ENCODE results near the gene KCNMB3.
"Not testable (repeated sequence)": the region's sequence is repeated elsewhere in the genome, so short reads cannot be mapped to it uniquely, and the experiment has no call there.

The KCNMB3 gene

GRCh38 chr3:179263134-179263533 lies 12.2 kb upstream of the KCNMB3 start:
- no peak for DNase-seq

- DNase-seq: no peak
These were observed 10.2 kb upstream of the KCNMB3 start for GRCh38 chr3:179260949-179261765.

GRCh38 chr3:179259959-179260756 lies 9.2 kb upstream of the KCNMB3 start:
- DNase-seq: not testable (repeated sequence)

- no peak for DNase-seq
These were observed 7.9 kb upstream of the KCNMB3 start for GRCh38 chr3:179258820-179259219.

GRCh38 chr3:179257742-179258141 lies 6.8 kb upstream of the KCNMB3 start:
- not testable (repeated sequence) for DNase-seq

- DNase-seq: no peak
These were observed 5.9 kb upstream of the KCNMB3 start for GRCh38 chr3:179256813-179257212.

- DNase-seq: no peak
These were observed 3.5 kb downstream of the KCNMB3 start for GRCh38 chr3:179247289-179248015.

GRCh38 chr3:179244878-179245277 lies 6.0 kb downstream of the KCNMB3 start:
- DNase-seq: no peak

- DNase-seq: not testable (repeated sequence)
These were observed 8.1 kb downstream of the KCNMB3 start for GRCh38 chr3:179242859-179243258.

GRCh38 chr3:179240299-179240698 lies 10.6 kb downstream of the KCNMB3 start:
- DNase-seq: not testable (repeated sequence)

GRCh38 chr3:179236669-179237301 lies 14.1 kb downstream of the KCNMB3 start:
- no peak for DNase-seq

GRCh38 chr3:179234199-179234598 lies 16.7 kb downstream of the KCNMB3 start:
- DNase-seq: no peak

- no peak for DNase-seq
These were observed 17.9 kb downstream of the KCNMB3 start for GRCh38 chr3:179233043-179233442.

GRCh38 chr3:179229177-179229576 lies 21.7 kb downstream of the KCNMB3 start:
- no peak for DNase-seq

- no peak for DNase-seq
These were observed 23.6 kb downstream of the KCNMB3 start for GRCh38 chr3:179227349-179227748.

- DNase-seq: no peak
These were observed 26.3 kb downstream of the KCNMB3 start for GRCh38 chr3:179224584-179224983.

- DNase-seq: no peak
These were observed 27.4 kb downstream of the KCNMB3 start for GRCh38 chr3:179223548-179223947.

GRCh38 chr3:179218213-179218612 lies 32.7 kb downstream of the KCNMB3 start:
- DNase-seq: not testable (repeated sequence)

- not testable (repeated sequence) for DNase-seq
These were observed 35.4 kb downstream of the KCNMB3 start for GRCh38 chr3:179215550-179215949.

GRCh38 chr3:179200790-179201189 lies 50.1 kb downstream of the KCNMB3 start:
- DNase-seq: no peak

GRCh38 chr3:179196700-179197099 lies 54.2 kb downstream of the KCNMB3 start:
- DNase-seq: no peak

- no peak for DNase-seq
These were observed 54.8 kb downstream of the KCNMB3 start for GRCh38 chr3:179196098-179196497.

GRCh38 chr3:179194931-179195330 lies 56.0 kb downstream of the KCNMB3 start:
- no peak for DNase-seq
